GM10248 (cell line): Measurements from ENCODE around the gene APBA1.

Experiments
- CTCF ChIA-PET: fragments of 300-600 bp; sonication (Branson Sonifier 250); formaldehyde crosslinking; extraction: SDS; loops from one replicate; lab custom pipeline; 2021; ENCODE audit warnings: antibody characterized with exemption; lab: Yijun Ruan, JAX
- POLR2A ChIA-PET: fragments of 350-650 bp; sonication (Branson Sonifier 250); formaldehyde crosslinking; extraction: SDS; loops from one replicate; lab custom pipeline; 2020; ENCODE audit warnings: antibody characterized with exemption; lab: Yijun Ruan, JAX
- DNase-seq: peaks from one replicate; pipeline ENCODE4 v3.0.0; 2012; ENCODE audit errors: extremely low spot score
- CTCF ChIP-seq: IDR thresholded peaks from 2 replicates; pipeline ENCODE4 v1.5.1; 2012; ENCODE audit warnings: mild to moderate bottlenecking, low read depth; ENCODE audit errors: extremely low read depth, missing control alignments, control extremely low read depth

Gene APBA1

GRCh38 chr9:69667306-69667705, 4.9 kb downstream of the APBA1 start:
- ChIA-PET POLR2A (no interaction called here), CTCF (interaction anchor here (1.0 kb wide), 1 partner anchor 10 kb away, joined by 3 read pairs; no protein-coding TSS in a partner anchor)
- TF ChIP-seq CTCF = no peak
- no peak for DNase-seq

- POLR2A ChIA-PET = no interaction called here
These were observed 11.9 kb downstream of the APBA1 start for GRCh38 chr9:69660304-69660703.

GRCh38 chr9:69658987-69659675, 13.0 kb downstream of the APBA1 start:
- DNase-seq = no peak
- ChIA-PET POLR2A (no interaction called here), CTCF (interaction anchor here (1.1 kb wide), 1 partner anchor 9 kb away, joined by 3 read pairs; no protein-coding TSS in a partner anchor)
- TF ChIP-seq CTCF = no peak

More at GRCh38 chr9:69660304-69660703, 11.9 kb downstream of the APBA1 start:
- no peak for DNase-seq
- CTCF ChIA-PET = interaction anchor here (3.2 kb wide), 1 partner anchor 12 kb away, joined by 14 read pairs; the partner anchor contains the start of gene APBA1
- TF ChIP-seq CTCF = no peak

- TF ChIP-seq CTCF = no peak
- POLR2A ChIA-PET = no interaction called here
- CTCF ChIA-PET = interaction anchor here (1.4 kb wide), 1 partner anchor 10 kb away, joined by 3 read pairs; no protein-coding TSS in a partner anchor
- DNase-seq = no peak
These were observed 14.9 kb downstream of the APBA1 start for GRCh38 chr9:69657269-69657668.

GRCh38 chr9:69655065-69655464, 17.1 kb downstream of the APBA1 start:
- POLR2A ChIA-PET = no interaction called here
- TF ChIP-seq CTCF = no peak

GRCh38 chr9:69653261-69653660, 18.9 kb downstream of the APBA1 start:
- TF ChIP-seq CTCF = no peak
- DNase-seq = no peak
- POLR2A ChIA-PET = no interaction called here
- CTCF ChIA-PET = no interaction called here

More at GRCh38 chr9:69655065-69655464, 17.1 kb downstream of the APBA1 start:
- CTCF ChIA-PET = interaction anchor here (1.3 to 1.4 kb wide), 2 partner anchors 10 to 18 kb away, joined by 3 to 4 read pairs; no protein-coding TSS in a partner anchor
- DNase-seq = no peak
